Keratinocyte (primary cell): ENCODE measurements around the gene LUM. TPM values are rescaled to one million over a fixed set of nuclear protein-coding genes. Genes with fewer than 3 reads are reported as not detected.

ENCODE experiments used
- DNase-seq: peaks from one replicate; pipeline ENCODE4 v3.0.0-alpha.2; 2011; ENCODE audit warnings: low read depth, missing footprints, low spot score
- FAIRE-seq: peaks from 2 replicates; lab custom pipeline; 2011; peaks lifted over from hg19 to GRCh38; lab: Jason Lieb, UNC
- H2AFZ ChIP-seq: 2 replicates; pipeline ENCODE4 v1.6.0; 2012; ENCODE audit warnings: low read length, control low read depth, inconsistent platforms; ENCODE audit not compliant: control insufficient read depth
- H3K27ac ChIP-seq: 2 replicates; pipeline ENCODE4 v1.5.1; 2011; ENCODE audit warnings: low read length; ENCODE audit not compliant: control insufficient read depth, insufficient read depth
- H3K27me3 ChIP-seq: 3 replicates; pipeline ENCODE4 v1.6.0; 2011; ENCODE audit warnings: low read length; ENCODE audit not compliant: control insufficient read depth, insufficient read depth; ENCODE audit errors: extremely low read depth
- H3K36me3 ChIP-seq, 2 experiments: 2 replicates in 1 of 2; 3 replicates in 1 of 2; pipeline ENCODE4 v1.5.1; 2011; ENCODE audit warnings: low read length in 2 of 2, mild to moderate bottlenecking in 1 of 2; ENCODE audit not compliant: control insufficient read depth in 2 of 2, insufficient read depth in 2 of 2; ENCODE audit errors: extremely low read depth in 1 of 2
- H3K4me1 ChIP-seq: 3 replicates; pipeline ENCODE4 v1.5.1; 2011; ENCODE audit warnings: low read length; ENCODE audit not compliant: control insufficient read depth, insufficient read depth; ENCODE audit errors: extremely low read depth
- H3K4me2 ChIP-seq: 3 replicates; pipeline ENCODE4 v1.6.0; 2011; ENCODE audit warnings: low read depth, low read length; ENCODE audit not compliant: control insufficient read depth, insufficient read depth; ENCODE audit errors: extremely low read depth
- H3K4me3 ChIP-seq, 3 experiments: fragments of 200-600 bp in 1 of 3; sonication (generic) in 1 of 3; 2 replicates in 2 of 3; 3 replicates in 1 of 3; pipeline ENCODE4 v1.5.1; 2011 to 2016; ENCODE audit warnings: low read length in 3 of 3, mild to moderate bottlenecking in 3 of 3, control low read depth in 2 of 3, inconsistent platforms in 1 of 3, low read depth in 1 of 3, mixed read lengths in 1 of 3, mixed run types in 1 of 3, moderate library complexity in 1 of 3; ENCODE audit not compliant: control insufficient read depth in 2 of 3, insufficient read depth in 2 of 3; ENCODE audit errors: extremely low read depth in 1 of 3
- H3K79me2 ChIP-seq: 2 replicates; pipeline ENCODE4 v1.6.0; 2012; ENCODE audit warnings: low read length; ENCODE audit not compliant: control insufficient read depth, insufficient read depth
- H3K9ac ChIP-seq: 3 replicates; pipeline ENCODE4 v1.6.0; 2011; ENCODE audit warnings: low read length; ENCODE audit not compliant: control insufficient read depth, insufficient read depth; ENCODE audit errors: extremely low read depth
- H3K9me1 ChIP-seq: 3 replicates; pipeline ENCODE4 v1.6.0; 2011; ENCODE audit warnings: low read length; ENCODE audit not compliant: control insufficient read depth, insufficient read depth; ENCODE audit errors: extremely low read depth
- H3K9me3 ChIP-seq: 2 replicates; pipeline ENCODE4 v1.5.1; 2012; ENCODE audit warnings: low read depth, low read length; ENCODE audit not compliant: control insufficient read depth
- H4K20me1 ChIP-seq: 3 replicates; pipeline ENCODE4 v1.6.0; 2011; ENCODE audit warnings: low read length; ENCODE audit not compliant: control insufficient read depth, insufficient read depth; ENCODE audit errors: extremely low read depth
- EZH2 ChIP-seq: IDR thresholded peaks from one replicate; pipeline ENCODE4 v1.6.1; 2012; ENCODE audit warnings: inconsistent platforms, mild to moderate bottlenecking, low read length, moderate library complexity
- dilution Hi-C: fragments of 300-500 bp; cut with MboI; formaldehyde crosslinking; loops from one replicate; pipeline ENCODE4 v1.7.0; 2020; ENCODE audit warnings: low sequenced_read_pairs; ENCODE audit not compliant: extremely low pct_ligation_motif_present
- polyA plus RNA-seq, 5 experiments: library from polyadenylated mRNA; depleted of rRNA in 3 of 5; stranded (reverse) in 3 of 5; stranded (forward) in 1 of 5; unstranded in 1 of 5; fragments of >200 nt; gene quantifications; 1 replicate in 1 of 5; 2 replicates in 3 of 5; 3 replicates in 1 of 5; pipeline versions ENCODE4 v1.2.1 to v1.2.3, GENCODE V29; 2011 to 2012; ENCODE audit warnings: missing spikeins in 2 of 5, low read depth in 1 of 5, low replicate concordance in 1 of 5
- TF ChIP-seq, protein P1 (sequence below), 3 experiments: IDR thresholded peaks in 1 of 3; conservative IDR thresholded peaks in 1 of 3; optimal IDR thresholded peaks in 1 of 3; 2 replicates in 2 of 3; 3 replicates in 1 of 3; pipeline versions ENCODE3 to v1.5.1; 2011; ENCODE audit warnings: low read length in 3 of 3, mild to moderate bottlenecking in 3 of 3, moderate library complexity in 2 of 3, control low read depth in 1 of 3, inconsistent platforms in 1 of 3; ENCODE audit not compliant: insufficient read depth in 2 of 3; ENCODE audit errors: extremely low read depth in 1 of 3

LUM gene
- polyA plus RNA-seq, 1 donor (not counting 4 experiments of a cell fraction or from before 2014, with no cell fraction given) = 0.37 TPM

DNA sequence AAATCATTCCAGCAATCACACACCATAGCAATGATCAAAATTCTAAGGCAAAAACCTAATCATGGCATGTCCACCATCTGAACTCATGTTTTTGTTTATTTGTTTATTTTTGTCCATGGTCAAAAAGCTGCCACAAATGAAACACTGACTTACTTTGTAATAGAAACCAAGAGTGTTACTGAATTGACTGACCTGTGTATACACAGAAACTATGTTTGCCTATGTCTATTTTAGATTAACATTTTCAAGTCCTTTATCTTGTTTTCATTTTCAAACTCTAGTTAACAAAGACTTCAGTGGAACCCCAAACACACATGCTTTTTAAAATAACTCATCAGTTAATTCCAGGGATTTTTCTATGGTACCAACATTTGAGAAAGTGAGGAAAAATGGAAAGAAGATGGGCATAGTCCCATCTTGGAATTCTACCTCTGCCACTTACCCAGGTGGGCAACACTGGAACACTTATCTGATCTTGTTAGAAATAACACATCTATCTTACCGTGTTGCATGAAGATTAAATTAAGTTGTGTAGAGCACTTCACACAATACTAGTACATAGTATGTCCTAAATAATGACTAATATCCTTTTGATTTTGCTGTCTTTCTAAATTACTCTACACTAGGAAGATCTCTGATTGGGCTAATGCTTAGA, 6.4 kb downstream of the LUM start:
- H3K9ac ChIP-seq = no peak overlapping the region
- no peak overlapping the region for H3K4me2 ChIP-seq
- H4K20me1 ChIP-seq = no peaks in the 10 kb centered on the region
- H3K36me3 ChIP-seq = no peaks in the 10 kb centered on the region
- H3K27ac ChIP-seq = no peak overlapping the region
- H3K4me1 ChIP-seq = no peaks in the 10 kb centered on the region
- no peaks in the 10 kb centered on the region for H3K9me3 ChIP-seq
- no peak for FAIRE-seq
- no peak overlapping the region for H2AFZ ChIP-seq
- DNase-seq = no peak
- TF ChIP-seq, protein P1, sequence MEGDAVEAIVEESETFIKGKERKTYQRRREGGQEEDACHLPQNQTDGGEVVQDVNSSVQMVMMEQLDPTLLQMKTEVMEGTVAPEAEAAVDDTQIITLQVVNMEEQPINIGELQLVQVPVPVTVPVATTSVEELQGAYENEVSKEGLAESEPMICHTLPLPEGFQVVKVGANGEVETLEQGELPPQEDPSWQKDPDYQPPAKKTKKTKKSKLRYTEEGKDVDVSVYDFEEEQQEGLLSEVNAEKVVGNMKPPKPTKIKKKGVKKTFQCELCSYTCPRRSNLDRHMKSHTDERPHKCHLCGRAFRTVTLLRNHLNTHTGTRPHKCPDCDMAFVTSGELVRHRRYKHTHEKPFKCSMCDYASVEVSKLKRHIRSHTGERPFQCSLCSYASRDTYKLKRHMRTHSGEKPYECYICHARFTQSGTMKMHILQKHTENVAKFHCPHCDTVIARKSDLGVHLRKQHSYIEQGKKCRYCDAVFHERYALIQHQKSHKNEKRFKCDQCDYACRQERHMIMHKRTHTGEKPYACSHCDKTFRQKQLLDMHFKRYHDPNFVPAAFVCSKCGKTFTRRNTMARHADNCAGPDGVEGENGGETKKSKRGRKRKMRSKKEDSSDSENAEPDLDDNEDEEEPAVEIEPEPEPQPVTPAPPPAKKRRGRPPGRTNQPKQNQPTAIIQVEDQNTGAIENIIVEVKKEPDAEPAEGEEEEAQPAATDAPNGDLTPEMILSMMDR (optimal IDR thresholded peaks at IDR 0.05 in 1 of 3, IDR thresholded peaks at IDR 0.05 in 1 of 3, conservative IDR thresholded peaks at IDR 0.05 in 1 of 3; ENCODE audit: extremely low read depth in 1 of 3, insufficient read depth in 2 of 3, low read length in 3 of 3) = no peak
- TF ChIP-seq EZH2 = no peak
- no peak overlapping the region for H3K4me3 ChIP-seq
- H3K9me1 ChIP-seq = no peaks in the 10 kb centered on the region
- H3K79me2 ChIP-seq = no peaks in the 10 kb centered on the region
- dilution Hi-C loops = no loop called here
- H3K27me3 ChIP-seq = no peaks in the 10 kb centered on the region

DNA sequence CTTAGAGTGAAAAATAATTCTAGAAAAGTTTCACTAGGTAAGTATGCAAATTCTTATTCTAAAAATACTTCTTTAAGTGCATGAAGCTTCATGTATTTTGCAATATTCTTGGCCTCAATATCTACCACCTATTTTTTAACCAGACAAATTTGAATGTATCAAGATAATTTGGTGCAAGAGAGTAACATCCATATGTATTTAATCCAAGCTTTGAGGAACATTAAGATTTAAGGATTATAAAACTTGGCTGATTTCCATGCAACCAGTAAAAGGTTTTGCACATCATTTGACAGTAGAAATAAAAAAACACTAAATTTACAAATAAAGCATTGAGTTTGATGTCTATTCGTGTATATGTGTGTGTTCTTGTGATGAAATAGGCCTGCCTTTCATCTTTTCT, 7.7 kb downstream of the LUM start:
- DNase-seq = no peak
- H3K27me3 ChIP-seq = no peaks in the 10 kb centered on the region
- H3K9ac ChIP-seq = no peak overlapping the region
- H3K4me1 ChIP-seq = peaks cover 6% of the 10 kb centered on the region
- TF ChIP-seq EZH2 = no peak
- TF ChIP-seq, protein P1 (optimal IDR thresholded peaks at IDR 0.05 in 1 of 3, IDR thresholded peaks at IDR 0.05 in 1 of 3, conservative IDR thresholded peaks at IDR 0.05 in 1 of 3; ENCODE audit: extremely low read depth in 1 of 3, insufficient read depth in 2 of 3, low read length in 3 of 3) = no peak
- H3K4me2 ChIP-seq = no peak overlapping the region
- H3K36me3 ChIP-seq = no peaks in the 10 kb centered on the region
- no peaks in the 10 kb centered on the region for H4K20me1 ChIP-seq
- no peak overlapping the region for H2AFZ ChIP-seq
- H3K27ac ChIP-seq = no peak overlapping the region
- no peak overlapping the region for H3K4me3 ChIP-seq
- dilution Hi-C loops = no loop called here
- no peaks in the 10 kb centered on the region for H3K9me3 ChIP-seq
- FAIRE-seq = no peak
- no peaks in the 10 kb centered on the region for H3K79me2 ChIP-seq
- no peaks in the 10 kb centered on the region for H3K9me1 ChIP-seq
